ENCODE results near the gene STX4. TPM values are rescaled to one million over a fixed set of nuclear protein-coding genes. Genes with fewer than 3 reads are reported as not detected.

The STX4 gene
- total RNA-seq, 1 experiment from 2014 or later: 85.8 TPM

- CTCF ChIA-PET: interaction anchor here (0.5 to 2.5 kb wide), 18 partner anchors 14 to 476 kb away, joined by 3 to 33 read pairs (median 4); partner anchors contain the start of genes KAT8, VKORC1, ZNF646 and ZNF668
- H3K9me2 ChIP-seq (ENCODE audit: insufficient read depth): no peaks in the 10 kb centered on the region
- no peaks in the 10 kb centered on the region for H3K9me3 ChIP-seq (ENCODE audit: insufficient read depth, low read depth)
- peak; percentile 59 to 95 for DNase-seq
- no peaks in the 10 kb centered on the region; the same call in 1 of the 2 replicates for H3K4me1 ChIP-seq (replicated peaks; ENCODE audit: insufficient read depth)
- H3K27me3 ChIP-seq (ENCODE audit: insufficient read depth, low read depth): no peaks in the 10 kb centered on the region
- no peaks in the 10 kb centered on the region for H3K79me2 ChIP-seq (ENCODE audit: low read depth)
- H2AFZ ChIP-seq: peak within 1 kb of the TSS; percentile 63
- H3F3A ChIP-seq (ENCODE audit: insufficient read depth, low read depth): peaks cover 25% of the 10 kb centered on the region; the same call in 1 of the 2 replicates
- peaks cover 7% of the 10 kb centered on the region; the same call in 1 of the 2 replicates for H3K36me3 ChIP-seq (ENCODE audit: low read depth)
- H3K4me2 ChIP-seq: peak within 1 kb of the TSS; percentile 71
- no peaks in the 10 kb centered on the region; the same call in 1 of the 2 replicates for H4K20me1 ChIP-seq (ENCODE audit: insufficient read depth)
- POLR2A ChIA-PET (ENCODE audit: unreplicated experiment): interaction anchor here (0.6 to 2.2 kb wide), 4 partner anchors 157 to 424 kb away, joined by 3 to 34 read pairs (median 5); no protein-coding TSS in a partner anchor
- TF ChIP-seq EZH2 (IDR thresholded peaks at IDR 0.05; ENCODE audit: low read depth) (no peak), CTCF (conservative IDR thresholded peaks at IDR 0.05) (peak; percentile 97)
- no TSS peak for BruUV-seq (replicated peaks)
- no peak within 1 kb of the TSS for H3K27ac ChIP-seq
- intact Hi-C loops (cut with micrococcal nuclease; ENCODE audit: unreplicated experiment): loop anchor here (1.0 to 5.0 kb wide), 11 partner anchors 48 to 883 kb away; partner anchors contain the start of genes STX4, VKORC1, ZNF646 and ZNF668
- peak within 1 kb of the TSS; percentile 45; the same call in 1 of the 2 replicates for H3K4me3 ChIP-seq
Observed at GRCh38 chr16:30984669-30985400, 48.5 kb upstream of the STX4 start, which contains the start of gene HSD3B7. Gene HSD3B7 (plus strand): TSS chr16:30985207. CDS start chr16:30985659, 452 bp downstream.

- Histone ChIP-seq H3K4me2 (peak overlapping the region; percentile 71), H3F3A (ENCODE audit: insufficient read depth, low read depth) (peaks cover 25% of the 10 kb centered on the region; the same call in 1 of the 2 replicates), H3K79me2 (ENCODE audit: low read depth) (no peaks in the 10 kb centered on the region), H3K27ac (no peak overlapping the region), H3K27me3 (ENCODE audit: insufficient read depth, low read depth) (no peaks in the 10 kb centered on the region), H2AFZ (peak overlapping the region; percentile 63), H3K4me3 (peak overlapping the region; percentile 45; the same call in 1 of the 2 replicates), H3K9me3 (ENCODE audit: insufficient read depth, low read depth) (no peaks in the 10 kb centered on the region), H3K36me3 (ENCODE audit: low read depth) (peaks cover 7% of the 10 kb centered on the region; the same call in 1 of the 2 replicates), H3K9me2 (ENCODE audit: insufficient read depth) (no peaks in the 10 kb centered on the region), H3K4me1 (replicated peaks; ENCODE audit: insufficient read depth) (no peaks in the 10 kb centered on the region; the same call in 1 of the 2 replicates), H4K20me1 (ENCODE audit: insufficient read depth) (no peaks in the 10 kb centered on the region; the same call in 1 of the 2 replicates)
- POLR2A ChIA-PET (ENCODE audit: unreplicated experiment): interaction anchor here (0.5 to 2.2 kb wide), 9 partner anchors 96 to 717 kb away, joined by 3 to 34 read pairs (median 4); partner anchors contain the start of gene FUS
- TSS peak; percentile 12 for BruUV-seq (replicated peaks)
- CTCF ChIA-PET: interaction anchor here (0.5 to 2.5 kb wide), 18 partner anchors 11 to 475 kb away, joined by 3 to 33 read pairs (median 4); partner anchors contain the start of genes KAT8, VKORC1, ZNF646 and ZNF668
- intact Hi-C loops (cut with micrococcal nuclease; ENCODE audit: unreplicated experiment): loop anchor here (1.0 to 5.0 kb wide), 11 partner anchors 48 to 883 kb away; partner anchors contain the start of genes STX4, VKORC1, ZNF646 and ZNF668
- peak; percentile 56 to 93 for DNase-seq
- TF ChIP-seq EZH2 (IDR thresholded peaks at IDR 0.05; ENCODE audit: low read depth) (no peak), CTCF (conservative IDR thresholded peaks at IDR 0.05) (no peak)
Observed at GRCh38 chr16:30985401-30986128, 47.8 kb upstream of the STX4 start.
